ENCODE measurements around the gene POLR3H. TPM values are rescaled to one million over a fixed set of nuclear protein-coding genes. Genes with fewer than 3 reads are reported as not detected.
A peak's percentile ranks its signal among the peaks of the same experiment; 100 is the strongest.

The POLR3H gene
- polyA plus RNA-seq, 1 donor from 2014 or later, result 28.0 TPM

- no peaks in the 10 kb centered on the region for H3K27me3 ChIP-seq (ENCODE audit: insufficient read depth, low read depth, low read length)
- no peak overlapping the region for H2AFZ ChIP-seq (ENCODE audit: low read depth, low read length)
- H3K79me2 ChIP-seq (replicated peaks; ENCODE audit: insufficient read depth, low read length), result peaks cover 64% of the 10 kb centered on the region
- H4K20me1 ChIP-seq (ENCODE audit: insufficient read depth), result no peaks in the 10 kb centered on the region
- no peak overlapping the region for H3K9ac ChIP-seq (ENCODE audit: low read length)
- H3K4me2 ChIP-seq (ENCODE audit: low read length), result no peak overlapping the region
- no peaks in the 10 kb centered on the region for H3K9me2 ChIP-seq (ENCODE audit: insufficient read depth, low read length)
- H3F3A ChIP-seq (ENCODE audit: insufficient read depth, low read length, poor library complexity, severe bottlenecking), result peaks cover 4% of the 10 kb centered on the region
- H3K4me3 ChIP-seq (ENCODE audit: low read length), result no peak overlapping the region
- H3K27ac ChIP-seq (ENCODE audit: low read length), result peak overlapping the region; percentile 98
- H3K9me3 ChIP-seq (ENCODE audit: low read length), result no peaks in the 10 kb centered on the region
- TF ChIP-seq POLR2AphosphoS5 (IDR thresholded peaks at IDR 0.05) (no peak), TAF1 (IDR thresholded peaks at IDR 0.05; ENCODE audit: low read depth) (no peak), EP300 (conservative IDR thresholded peaks at IDR 0.05; ENCODE audit: poor library complexity, severe bottlenecking) (no peak), MXI1 (conservative IDR thresholded peaks at IDR 0.05; ENCODE audit: poor library complexity, severe bottlenecking) (no peak), RAD21 (conservative IDR thresholded peaks at IDR 0.05) (no peak), SMC3 (conservative IDR thresholded peaks at IDR 0.05; ENCODE audit: poor library complexity) (no peak), EZH2 (IDR thresholded peaks at IDR 0.05; ENCODE audit: borderline replicate concordance, insufficient read depth, low read length, poor library complexity, severe bottlenecking) (no peak), REST (IDR thresholded peaks at IDR 0.05; ENCODE audit: borderline replicate concordance) (no peak), CTCF (IDR thresholded peaks at IDR 0.05; ENCODE audit: poor library complexity, severe bottlenecking) (no peak)
- H3K36me3 ChIP-seq (ENCODE audit: insufficient read depth, low read length), result no peaks in the 10 kb centered on the region
Observed at GRCh38 chr22:41482319-41482935, 61.8 kb downstream of the POLR3H start.

- Histone ChIP-seq H3K36me3 (ENCODE audit: insufficient read depth, low read length) (no peaks in the 10 kb centered on the region), H3K9me2 (ENCODE audit: insufficient read depth, low read length) (no peaks in the 10 kb centered on the region), H3K9me3 (ENCODE audit: low read length) (no peaks in the 10 kb centered on the region), H3K4me2 (ENCODE audit: low read length) (no peak overlapping the region), H3K4me3 (ENCODE audit: low read length) (no peak overlapping the region), H2AFZ (ENCODE audit: low read depth, low read length) (no peak overlapping the region), H3K27ac (ENCODE audit: low read length) (peak overlapping the region; percentile 98), H3F3A (ENCODE audit: insufficient read depth, low read length, poor library complexity, severe bottlenecking) (peaks cover 4% of the 10 kb centered on the region), H3K79me2 (replicated peaks; ENCODE audit: insufficient read depth, low read length) (peaks cover 61% of the 10 kb centered on the region), H3K9ac (ENCODE audit: low read length) (no peak overlapping the region), H3K27me3 (ENCODE audit: insufficient read depth, low read depth, low read length) (no peaks in the 10 kb centered on the region), H4K20me1 (ENCODE audit: insufficient read depth) (no peaks in the 10 kb centered on the region)
- TF ChIP-seq TAF1 (IDR thresholded peaks at IDR 0.05; ENCODE audit: low read depth) (no peak), POLR2AphosphoS5 (IDR thresholded peaks at IDR 0.05) (no peak)
Observed at GRCh38 chr22:41481925-41482318, 62.3 kb downstream of the POLR3H start.

Data from neural cell (in vitro differentiated cells).